COLO829 (cell line): ENCODE data around the gene PCSK4.
"Not testable (repeated sequence)": the region's sequence is repeated elsewhere in the genome, so short reads cannot be mapped to it uniquely, and the experiment has no call there.

Source experiments
- DNase-seq: peaks from one replicate; pipeline ENCODE4 v3.0.0; 2012; ENCODE audit warnings: low spot score

The PCSK4 gene

GRCh38 chr19:1490311-1491113 lies at the start of gene PCSK4:
Gene PCSK4, minus strand, starts transcription at chr19:1490350. Its CDS starts 4 bp downstream, at chr19:1490346.
- DNase-seq = peak; percentile 99

GRCh38 chr19:1539749-1540148 lies 49.6 kb upstream of the PCSK4 start:
- DNase-seq = not testable (repeated sequence)

GRCh38 chr19:1538978-1539377 lies 48.8 kb upstream of the PCSK4 start:
- no peak for DNase-seq

- DNase-seq = not testable (repeated sequence)
Measured at GRCh38 chr19:1535699-1536098, 45.5 kb upstream of the PCSK4 start.

GRCh38 chr19:1534972-1535371 lies 44.8 kb upstream of the PCSK4 start:
- DNase-seq = no peak

- DNase-seq = no peak
Measured at GRCh38 chr19:1533510-1534150, 43.5 kb upstream of the PCSK4 start.

GRCh38 chr19:1532003-1532402 lies 41.9 kb upstream of the PCSK4 start:
- no peak for DNase-seq

GRCh38 chr19:1531587-1531986 lies 41.4 kb upstream of the PCSK4 start:
- no peak for DNase-seq

GRCh38 chr19:1530856-1531255 lies 40.7 kb upstream of the PCSK4 start:
- not testable (repeated sequence) for DNase-seq

GRCh38 chr19:1529430-1529816 lies 39.3 kb upstream of the PCSK4 start:
- DNase-seq = no peak

GRCh38 chr19:1528596-1529429 lies 38.7 kb upstream of the PCSK4 start:
- no peak for DNase-seq

- DNase-seq = no peak
Measured at GRCh38 chr19:1527650-1528309, 37.6 kb upstream of the PCSK4 start.

GRCh38 chr19:1526979-1527649 lies 37.0 kb upstream of the PCSK4 start:
- no peak for DNase-seq

- DNase-seq = no peak
Measured at GRCh38 chr19:1526066-1526778, 36.1 kb upstream of the PCSK4 start.

GRCh38 chr19:1525343-1525742 lies 35.2 kb upstream of the PCSK4 start:
- DNase-seq = no peak

- DNase-seq = no peak
Measured at GRCh38 chr19:1524972-1525325, 34.8 kb upstream of the PCSK4 start.

GRCh38 chr19:1524287-1524971 lies 34.3 kb upstream of the PCSK4 start:
- no peak for DNase-seq

- no peak for DNase-seq
Measured at GRCh38 chr19:1523412-1524286, 33.5 kb upstream of the PCSK4 start, which contains the start of gene PLK5. Gene PLK5, plus strand, starts transcription at chr19:1524077. Its CDS starts 2,920 bp downstream, at chr19:1526997.

- DNase-seq = no peak
Measured at GRCh38 chr19:1522838-1523237, 32.7 kb upstream of the PCSK4 start.
